Measurements from ENCODE around the gene ICAM3.

ICAM3 gene

GRCh38 chr19:10356431-10356830 lies 17.0 kb upstream of the ICAM3 start:
- Histone ChIP-seq H3K4me2 (ENCODE audit: low read length) (no peak overlapping the region), H3K36me3 (ENCODE audit: control insufficient read depth, insufficient read depth, low read length) (no peaks in the 10 kb centered on the region), H3K4me1 (ENCODE audit: control insufficient read depth, low read depth, low read length) (peaks cover 3% of the 10 kb centered on the region), H2BK15ac (replicated peaks; ENCODE audit: low read depth) (no peak overlapping the region), H3K4me3 (ENCODE audit: low read length) (no peak overlapping the region), H3K4ac (ENCODE audit: low read depth, low read length) (no peak overlapping the region), H4K5ac (ENCODE audit: low read length) (no peak overlapping the region), H3K18ac (ENCODE audit: low read length) (no peak overlapping the region), H3K27me3 (ENCODE audit: insufficient read depth, low read length, poor library complexity) (no peaks in the 10 kb centered on the region), H2BK120ac (ENCODE audit: low read depth, low read length) (no peak overlapping the region), H3K79me1 (ENCODE audit: low read length) (no peaks in the 10 kb centered on the region), H3K27ac (ENCODE audit: low read depth, low read length) (no peak overlapping the region), H3K9ac (ENCODE audit: low read length) (no peak overlapping the region), H3K56ac (ENCODE audit: low read length) (no peak overlapping the region), H3K23ac (ENCODE audit: low read length) (no peak overlapping the region), H2AK5ac (ENCODE audit: low read length) (no peak overlapping the region), H4K8ac (ENCODE audit: low read depth, low read length) (no peak overlapping the region), H3K79me2 (ENCODE audit: control insufficient read depth, insufficient read depth, low read length) (no peaks in the 10 kb centered on the region), H2BK5ac (ENCODE audit: low read length) (no peak overlapping the region)
- no CpG with 5 or more reads among the region's 12 CpGs for WGBS (ENCODE audit: extremely low coverage, insufficient coverage, low lambda C conversion rate)
- no peak for DNase-seq

GRCh38 chr19:10353793-10354391 lies 14.5 kb upstream of the ICAM3 start:
- H3K18ac ChIP-seq (ENCODE audit: low read length) = no peak overlapping the region
- no peak overlapping the region for H3K4ac ChIP-seq (ENCODE audit: low read depth, low read length)
- H4K5ac ChIP-seq (ENCODE audit: low read length) = no peak overlapping the region
- H2BK15ac ChIP-seq (replicated peaks; ENCODE audit: low read depth) = no peak overlapping the region
- no peak overlapping the region for H4K8ac ChIP-seq (ENCODE audit: low read depth, low read length)
- peak overlapping the region; percentile 81 for H3K9ac ChIP-seq (ENCODE audit: low read length)
- H2AK5ac ChIP-seq (ENCODE audit: low read length) = no peak overlapping the region
- H3K27me3 ChIP-seq (ENCODE audit: insufficient read depth, low read length, poor library complexity) = no peaks in the 10 kb centered on the region
- H3K79me2 ChIP-seq (ENCODE audit: control insufficient read depth, insufficient read depth, low read length) = no peaks in the 10 kb centered on the region
- no peak overlapping the region for H3K27ac ChIP-seq (ENCODE audit: low read depth, low read length)
- H3K79me1 ChIP-seq (ENCODE audit: low read length) = no peaks in the 10 kb centered on the region
- H3K4me1 ChIP-seq (ENCODE audit: control insufficient read depth, low read depth, low read length) = peaks cover 3% of the 10 kb centered on the region
- H3K23ac ChIP-seq (ENCODE audit: low read length) = no peak overlapping the region
- no peak overlapping the region for H3K4me3 ChIP-seq (ENCODE audit: low read length)
- peak; percentile 97 for DNase-seq
- H3K56ac ChIP-seq (ENCODE audit: low read length) = peak overlapping the region; percentile 89
- no CpG with 5 or more reads among the region's 32 CpGs for WGBS (ENCODE audit: extremely low coverage, insufficient coverage, low lambda C conversion rate)
- H3K36me3 ChIP-seq (ENCODE audit: control insufficient read depth, insufficient read depth, low read length) = no peaks in the 10 kb centered on the region
- peak overlapping the region; percentile 96 for H3K4me2 ChIP-seq (ENCODE audit: low read length)
- H2BK120ac ChIP-seq (ENCODE audit: low read depth, low read length) = no peak overlapping the region
- no peak overlapping the region for H2BK5ac ChIP-seq (ENCODE audit: low read length)

GRCh38 chr19:10352764-10353671 lies 13.6 kb upstream of the ICAM3 start:
- no peak overlapping the region for H3K23ac ChIP-seq (ENCODE audit: low read length)
- H3K9ac ChIP-seq (ENCODE audit: low read length) = peak overlapping the region; percentile 81
- H3K27ac ChIP-seq (ENCODE audit: low read depth, low read length) = no peak overlapping the region
- H2BK5ac ChIP-seq (ENCODE audit: low read length) = no peak overlapping the region
- no peak overlapping the region for H2BK120ac ChIP-seq (ENCODE audit: low read depth, low read length)
- H3K4me2 ChIP-seq (ENCODE audit: low read length) = peak overlapping the region; percentile 96
- H3K79me2 ChIP-seq (ENCODE audit: control insufficient read depth, insufficient read depth, low read length) = no peaks in the 10 kb centered on the region
- H3K4ac ChIP-seq (ENCODE audit: low read depth, low read length) = no peak overlapping the region
- WGBS (ENCODE audit: extremely low coverage, insufficient coverage, low lambda C conversion rate) = no CpG with 5 or more reads among the region's 63 CpGs
- no peak overlapping the region for H4K5ac ChIP-seq (ENCODE audit: low read length)
- peak overlapping the region; percentile 89 for H3K56ac ChIP-seq (ENCODE audit: low read length)
- no peaks in the 10 kb centered on the region for H3K27me3 ChIP-seq (ENCODE audit: insufficient read depth, low read length, poor library complexity)
- DNase-seq = peak; percentile 94
- no peaks in the 10 kb centered on the region for H3K36me3 ChIP-seq (ENCODE audit: control insufficient read depth, insufficient read depth, low read length)
- H2BK15ac ChIP-seq (replicated peaks; ENCODE audit: low read depth) = no peak overlapping the region
- H3K79me1 ChIP-seq (ENCODE audit: low read length) = no peaks in the 10 kb centered on the region
- peak overlapping the region; percentile 23 for H3K4me3 ChIP-seq (ENCODE audit: low read length)
- no peak overlapping the region for H2AK5ac ChIP-seq (ENCODE audit: low read length)
- no peak overlapping the region for H4K8ac ChIP-seq (ENCODE audit: low read depth, low read length)
- no peak overlapping the region for H3K18ac ChIP-seq (ENCODE audit: low read length)
- peaks cover 3% of the 10 kb centered on the region for H3K4me1 ChIP-seq (ENCODE audit: control insufficient read depth, low read depth, low read length)

- Histone ChIP-seq H4K5ac (ENCODE audit: low read length) (no peak overlapping the region), H3K36me3 (ENCODE audit: control insufficient read depth, insufficient read depth, low read length) (no peaks in the 10 kb centered on the region), H3K18ac (ENCODE audit: low read length) (no peak overlapping the region), H2BK15ac (replicated peaks; ENCODE audit: low read depth) (no peak overlapping the region), H3K4me2 (ENCODE audit: low read length) (no peak overlapping the region), H3K4me1 (ENCODE audit: control insufficient read depth, low read depth, low read length) (no peaks in the 10 kb centered on the region), H3K4ac (ENCODE audit: low read depth, low read length) (no peak overlapping the region), H3K23ac (ENCODE audit: low read length) (no peak overlapping the region), H4K8ac (ENCODE audit: low read depth, low read length) (no peak overlapping the region), H3K27ac (ENCODE audit: low read depth, low read length) (no peak overlapping the region), H3K4me3 (ENCODE audit: low read length) (no peak overlapping the region), H3K79me2 (ENCODE audit: control insufficient read depth, insufficient read depth, low read length) (no peaks in the 10 kb centered on the region), H3K27me3 (ENCODE audit: insufficient read depth, low read length, poor library complexity) (no peaks in the 10 kb centered on the region), H3K79me1 (ENCODE audit: low read length) (no peaks in the 10 kb centered on the region), H3K9ac (ENCODE audit: low read length) (no peak overlapping the region), H3K56ac (ENCODE audit: low read length) (no peak overlapping the region), H2BK5ac (ENCODE audit: low read length) (no peak overlapping the region), H2BK120ac (ENCODE audit: low read depth, low read length) (no peak overlapping the region), H2AK5ac (ENCODE audit: low read length) (no peak overlapping the region)
- no peak for DNase-seq
- no CpG with 5 or more reads among the region's 10 CpGs for WGBS (ENCODE audit: extremely low coverage, insufficient coverage, low lambda C conversion rate)
Measured at GRCh38 chr19:10346509-10346908, 7.1 kb upstream of the ICAM3 start.

DNA sequence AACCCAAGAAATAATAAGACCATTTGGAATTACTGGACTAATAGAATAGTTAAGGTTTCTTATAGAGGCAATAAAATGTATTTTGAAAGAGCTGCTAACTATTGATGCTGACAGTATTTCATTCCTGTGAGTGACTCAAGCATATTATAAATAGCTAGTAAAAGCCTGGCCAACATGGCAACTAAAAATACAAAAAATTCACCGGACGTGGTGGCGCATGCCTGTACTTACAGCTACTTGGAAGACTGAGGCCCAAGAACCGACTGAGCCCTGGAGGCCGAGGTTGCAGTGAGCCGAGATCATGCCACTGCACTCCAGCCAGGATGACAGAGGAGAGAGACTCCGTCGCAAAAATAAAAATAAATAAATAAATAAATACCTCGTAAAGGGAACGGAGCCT lies 5.4 kb upstream of the ICAM3 start:
- Histone ChIP-seq H3K18ac (ENCODE audit: low read length) (no peak overlapping the region), H2BK5ac (ENCODE audit: low read length) (no peak overlapping the region), H3K36me3 (ENCODE audit: control insufficient read depth, insufficient read depth, low read length) (no peaks in the 10 kb centered on the region), H3K4ac (ENCODE audit: low read depth, low read length) (no peak overlapping the region), H3K23ac (ENCODE audit: low read length) (no peak overlapping the region), H4K5ac (ENCODE audit: low read length) (no peak overlapping the region), H3K4me2 (ENCODE audit: low read length) (no peak overlapping the region), H3K9ac (ENCODE audit: low read length) (no peak overlapping the region), H3K56ac (ENCODE audit: low read length) (no peak overlapping the region), H3K4me1 (ENCODE audit: control insufficient read depth, low read depth, low read length) (no peaks in the 10 kb centered on the region), H3K79me2 (ENCODE audit: control insufficient read depth, insufficient read depth, low read length) (no peaks in the 10 kb centered on the region), H3K27me3 (ENCODE audit: insufficient read depth, low read length, poor library complexity) (no peaks in the 10 kb centered on the region), H3K4me3 (ENCODE audit: low read length) (no peak overlapping the region), H2BK120ac (ENCODE audit: low read depth, low read length) (no peak overlapping the region), H3K27ac (ENCODE audit: low read depth, low read length) (no peak overlapping the region), H4K8ac (ENCODE audit: low read depth, low read length) (no peak overlapping the region), H2AK5ac (ENCODE audit: low read length) (no peak overlapping the region), H3K79me1 (ENCODE audit: low read length) (no peaks in the 10 kb centered on the region), H2BK15ac (replicated peaks; ENCODE audit: low read depth) (no peak overlapping the region)
- DNase-seq = no peak
- no CpG with 5 or more reads among the region's 10 CpGs for WGBS (ENCODE audit: extremely low coverage, insufficient coverage, low lambda C conversion rate)

Measured in mesendoderm (in vitro differentiated cells).